Epidermal melanocyte (primary cell): ENCODE data around the gene PSMB10.
"Not testable (repeated sequence)": the region's sequence is repeated elsewhere in the genome, so short reads cannot be mapped to it uniquely, and the experiment has no call there.

Experiments
- DNase-seq: peaks from one replicate; pipeline ENCODE4 v3.0.0; 2011; ENCODE audit warnings: low spot score; ENCODE audit not compliant: insufficient read length

The PSMB10 gene

DNA sequence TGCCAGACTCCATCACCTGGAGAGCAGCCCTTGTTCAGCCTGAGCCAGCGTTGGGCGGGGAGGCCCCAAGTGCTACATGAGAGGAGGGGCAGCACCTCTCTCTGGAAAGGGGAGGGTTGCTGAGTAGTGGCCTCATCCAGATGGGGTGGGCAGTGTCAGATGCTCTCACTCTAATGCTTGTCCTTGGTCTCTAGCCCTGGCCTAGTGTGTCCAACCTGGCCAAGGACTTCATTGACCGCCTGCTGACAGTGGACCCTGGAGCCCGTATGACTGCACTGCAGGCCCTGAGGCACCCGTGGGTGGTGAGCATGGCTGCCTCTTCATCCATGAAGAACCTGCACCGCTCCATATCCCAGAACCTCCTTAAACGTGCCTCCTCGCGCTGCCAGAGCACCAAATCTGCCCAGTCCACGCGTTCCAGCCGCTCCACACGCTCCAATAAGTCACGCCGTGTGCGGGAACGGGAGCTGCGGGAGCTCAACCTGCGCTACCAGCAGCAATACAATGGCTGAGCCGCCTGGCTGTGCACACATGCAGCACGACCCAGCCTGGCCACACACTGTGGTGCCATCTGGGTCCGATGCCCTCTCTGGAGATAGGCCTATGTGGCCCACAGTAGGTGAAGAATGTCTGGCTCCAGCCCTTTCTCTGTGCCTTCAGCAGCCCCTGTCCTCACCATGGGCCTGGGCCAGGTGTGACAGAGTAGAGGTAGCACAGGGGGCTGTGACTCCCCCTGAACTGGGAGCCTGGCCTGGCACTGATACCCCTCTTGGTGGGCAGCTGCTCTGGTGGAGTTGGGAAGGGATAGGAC is 9.3 kb downstream of the PSMB10 start:
- no peak for DNase-seq

DNA sequence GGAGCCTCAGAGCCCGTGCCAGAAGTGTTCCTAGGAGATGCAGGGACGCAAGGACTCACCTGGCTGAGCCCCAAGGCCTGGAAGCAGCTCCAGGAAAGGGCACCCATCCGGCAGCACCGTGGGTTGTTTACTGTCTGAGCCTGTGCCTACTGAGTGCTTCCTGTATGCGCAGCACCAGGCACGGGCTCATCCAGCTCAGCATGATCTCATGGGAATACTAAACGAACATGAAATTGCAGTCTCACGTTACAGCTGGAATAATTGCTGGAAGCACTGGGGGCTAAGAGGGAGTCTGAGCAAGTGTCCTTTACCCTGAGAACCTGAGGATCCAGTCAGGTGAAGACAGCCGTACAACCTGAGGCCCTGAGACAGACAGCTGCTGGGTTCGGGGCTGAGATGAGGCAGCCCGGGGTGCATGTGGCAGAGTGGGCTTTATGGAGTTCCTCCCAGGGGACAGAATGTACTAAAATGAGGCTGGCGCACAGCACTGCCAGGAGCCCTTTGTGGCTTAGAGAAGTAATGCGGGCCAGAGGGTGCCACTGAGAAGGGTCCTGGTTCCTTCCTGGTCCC is 10.4 kb downstream of the PSMB10 start:
- DNase-seq, result no peak

GRCh38 chr16:67924140-67924906 is 12.3 kb downstream of the PSMB10 start:
- DNase-seq, result no peak

DNA sequence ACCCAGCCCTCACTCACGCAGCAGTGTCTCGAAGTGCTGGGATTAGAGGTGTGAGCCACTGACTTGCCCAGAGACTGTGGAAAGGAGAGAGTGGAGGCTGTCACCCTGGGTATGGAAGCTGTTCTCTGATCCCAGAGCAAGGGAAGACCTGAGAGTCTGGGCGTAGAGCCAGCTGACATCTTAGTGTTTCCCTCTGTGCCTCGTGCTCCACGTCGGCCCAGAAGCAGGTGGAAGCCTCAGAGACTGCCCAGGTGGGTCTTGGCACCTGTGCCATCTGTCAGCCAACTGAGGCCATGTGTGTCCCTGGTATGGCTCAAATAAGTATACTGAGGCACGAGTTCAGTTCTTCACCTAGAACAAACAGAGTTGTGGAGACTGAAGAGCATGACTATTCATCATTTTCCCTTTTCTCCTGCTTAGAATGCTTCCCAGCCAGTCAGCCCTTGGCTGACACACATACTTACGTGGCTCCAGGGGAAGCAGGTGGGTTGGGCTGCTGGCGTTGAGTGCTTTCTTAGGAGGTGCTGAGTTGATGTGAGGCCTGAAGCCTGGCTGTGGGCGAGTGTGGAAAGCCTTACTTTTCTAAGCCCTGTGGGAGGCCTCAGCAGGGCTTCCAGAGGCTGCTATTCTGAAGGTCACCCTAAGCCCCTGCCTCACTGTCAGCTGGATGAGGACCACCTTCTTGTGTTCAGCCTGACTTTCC is 13.1 kb downstream of the PSMB10 start:
- no peak for DNase-seq

DNA sequence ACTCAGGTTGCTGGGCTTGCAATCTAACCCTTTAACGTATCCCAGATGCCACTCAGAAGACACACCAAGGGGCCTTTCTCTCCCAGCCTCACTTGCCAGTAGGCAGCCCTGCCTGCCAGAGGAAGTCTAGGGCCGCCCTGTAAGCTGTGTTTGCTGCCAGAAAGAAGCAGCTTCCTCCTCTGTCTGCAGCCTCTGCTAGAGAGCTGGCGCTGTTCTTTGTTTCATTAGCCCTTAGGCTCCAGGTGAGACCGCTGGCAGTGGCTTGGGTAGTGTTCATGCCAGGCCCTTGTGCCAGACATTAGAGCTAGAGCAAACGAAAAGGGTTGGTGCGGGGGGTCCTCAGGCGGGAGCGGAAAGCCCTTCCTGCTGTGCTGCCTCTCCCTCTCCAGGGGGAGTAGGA is 13.9 kb downstream of the PSMB10 start:
- no peak for DNase-seq

GRCh38 chr16:67922221-67922620 is 14.4 kb downstream of the PSMB10 start:
- DNase-seq, result no peak

GRCh38 chr16:67919622-67920221 is 16.9 kb downstream of the PSMB10 start:
- DNase-seq, result no peak

DNA sequence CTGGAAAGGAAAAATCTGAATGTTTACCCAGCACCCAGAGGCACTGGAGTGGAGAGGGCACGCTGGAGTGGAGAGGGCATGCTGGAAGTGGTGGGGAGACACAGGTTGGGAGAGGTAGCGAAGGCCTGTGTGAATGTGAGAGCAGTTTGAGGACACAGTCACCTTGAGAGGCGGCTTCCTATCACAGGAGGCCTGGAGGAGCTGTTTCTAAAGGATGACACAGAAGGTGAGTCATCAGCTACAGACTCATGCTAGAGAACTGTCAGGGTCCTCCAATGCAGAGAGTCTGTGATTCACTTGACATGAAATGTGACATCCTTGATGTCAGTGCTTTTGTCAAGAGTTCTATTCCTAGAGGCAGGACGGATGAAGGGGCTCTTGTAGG is 18.8 kb downstream of the PSMB10 start:
- DNase-seq, result no peak

- no peak for DNase-seq
Measured at GRCh38 chr16:67917140-67917851, 19.4 kb downstream of the PSMB10 start.

- DNase-seq, result no peak
Measured at GRCh38 chr16:67915831-67916723, 20.6 kb downstream of the PSMB10 start.

DNA sequence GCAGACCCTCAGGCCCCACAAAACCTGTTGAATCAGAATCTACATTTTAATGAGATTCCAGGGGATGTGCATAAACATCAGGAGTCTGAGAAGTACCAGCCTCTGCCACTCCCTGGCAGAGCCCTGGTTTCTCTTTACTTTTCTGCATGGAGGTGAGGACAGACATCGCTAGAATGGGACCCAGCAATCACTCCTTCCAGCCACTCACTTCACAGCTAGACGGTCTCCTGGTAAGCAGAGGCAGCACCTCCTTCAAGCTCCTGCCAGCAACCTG is 21.2 kb downstream of the PSMB10 start:
- DNase-seq, result not testable (repeated sequence)

DNA sequence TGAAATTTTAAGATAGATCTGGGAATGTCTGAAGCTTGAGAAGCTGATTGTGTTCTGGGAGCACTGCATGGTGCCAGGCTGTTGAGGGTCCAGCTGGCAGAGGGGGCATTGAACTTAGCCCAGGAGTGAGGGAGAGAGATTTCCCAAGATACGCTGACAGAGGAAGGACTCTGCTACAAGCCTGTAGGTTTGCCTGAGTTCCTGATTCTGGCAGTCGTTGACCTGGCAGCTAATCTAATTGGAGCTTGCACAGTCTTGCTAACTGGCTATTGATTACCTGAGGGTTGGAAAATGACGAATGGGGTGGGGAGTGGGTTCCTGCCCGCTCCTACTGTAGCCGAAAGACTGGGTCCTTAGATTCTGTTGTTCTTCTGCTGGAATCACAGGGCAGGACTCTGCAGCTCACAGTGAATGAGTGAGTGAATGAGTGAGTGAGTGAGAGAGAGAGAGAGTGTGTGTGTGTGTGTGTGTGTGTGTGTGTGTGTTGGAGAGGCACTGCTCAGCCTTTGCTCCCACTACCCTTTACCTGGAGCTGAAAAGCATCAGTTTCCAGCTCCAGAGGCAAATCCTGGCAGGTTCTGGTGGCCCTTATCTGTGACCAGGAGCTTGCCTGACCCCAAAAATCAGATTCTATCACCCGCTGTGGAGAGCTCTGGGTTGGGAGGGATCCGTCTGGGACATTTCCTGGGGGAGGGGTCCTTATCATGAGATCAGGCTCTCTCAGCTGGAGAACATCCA is 21.7 kb downstream of the PSMB10 start:
- no peak for DNase-seq

GRCh38 chr16:67910158-67910557 is 26.5 kb downstream of the PSMB10 start:
- DNase-seq, result no peak

- DNase-seq, result no peak
Measured at GRCh38 chr16:67909056-67909742, 27.5 kb downstream of the PSMB10 start.

DNA sequence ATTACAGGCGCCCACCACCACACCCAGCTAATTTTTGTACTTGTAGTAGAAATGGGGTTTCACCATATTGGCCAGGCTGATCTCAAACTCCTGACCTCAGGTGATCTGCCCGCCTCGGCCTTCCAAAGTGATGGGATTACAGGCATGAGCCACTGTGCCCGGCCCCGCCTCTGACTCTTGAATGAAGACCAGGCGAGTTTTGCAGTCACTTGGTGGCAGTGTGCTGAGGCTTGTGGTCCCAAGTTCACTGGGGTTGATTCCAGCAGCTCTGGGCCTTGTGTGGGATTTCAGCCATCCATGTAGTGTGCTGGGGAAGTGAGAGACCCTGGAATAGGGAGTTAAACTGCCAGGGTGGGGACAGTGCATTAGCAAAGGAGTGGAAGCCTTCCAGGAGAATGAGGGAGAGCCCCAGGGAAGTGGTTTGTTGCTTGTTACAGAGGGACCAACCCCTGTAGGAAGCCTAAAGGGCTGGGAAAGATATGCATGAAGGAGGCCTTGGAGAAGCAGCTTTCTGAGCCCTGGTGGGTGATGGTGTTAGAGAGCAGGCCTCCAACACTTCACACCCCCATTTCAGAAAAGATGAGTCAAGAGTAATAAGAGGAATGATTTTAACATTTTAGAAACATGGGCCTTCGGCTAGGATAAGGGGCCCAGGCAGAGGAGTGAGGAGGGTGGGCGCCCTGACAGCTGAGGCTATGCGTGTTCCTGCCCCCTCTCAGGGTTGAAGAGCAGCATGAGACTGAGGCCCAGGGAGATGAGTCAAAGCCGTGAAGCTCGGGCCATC is 29.1 kb downstream of the PSMB10 start:
- DNase-seq, result no peak

GRCh38 chr16:67902831-67903230 is 33.8 kb downstream of the PSMB10 start:
- DNase-seq, result no peak

- DNase-seq, result no peak
Measured at GRCh38 chr16:67901734-67902133, 34.9 kb downstream of the PSMB10 start.

DNA sequence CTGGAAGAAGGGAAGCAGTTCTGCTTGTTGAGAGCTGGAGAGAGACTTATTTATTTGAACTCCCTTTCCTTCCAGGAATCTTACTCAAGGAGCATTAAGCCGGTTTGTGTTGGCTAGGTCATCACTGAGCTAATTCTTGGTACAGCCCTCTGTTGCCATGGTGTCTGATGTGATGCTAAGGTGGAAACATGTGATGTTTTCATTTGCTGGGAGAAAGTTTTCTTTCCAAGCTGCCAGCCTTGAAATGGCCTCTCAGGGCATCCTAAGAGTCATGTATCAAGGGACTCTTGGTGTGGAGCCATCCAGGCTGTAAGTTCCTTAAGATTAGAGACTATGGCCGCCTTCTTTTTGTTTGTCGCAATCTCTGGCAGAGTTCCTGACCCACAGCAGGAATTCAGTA is 39.4 kb downstream of the PSMB10 start:
- DNase-seq, result no peak
